GM10847 (cell line): ENCODE results near the gene EXOC3L4.

Experiments
- POLR2A ChIP-seq: IDR thresholded peaks from 2 replicates; pipeline ENCODE4 v1.6.1; 2011; ENCODE audit not compliant: insufficient read length; ENCODE audit errors: extremely low read depth

EXOC3L4 gene

GRCh38 chr14:103155010-103155409 is 60.5 kb downstream of the EXOC3L4 start:
- no peak for TF ChIP-seq POLR2A

- no peak for TF ChIP-seq POLR2A
These were observed 61.4 kb downstream of the EXOC3L4 start for GRCh38 chr14:103155826-103156394.

- TF ChIP-seq POLR2A, result no peak
These were observed 62.3 kb downstream of the EXOC3L4 start for GRCh38 chr14:103156651-103157378.

- TF ChIP-seq POLR2A, result no peak
These were observed 63.4 kb downstream of the EXOC3L4 start for GRCh38 chr14:103157969-103158368.

- TF ChIP-seq POLR2A, result no peak
These were observed 64.2 kb downstream of the EXOC3L4 start for GRCh38 chr14:103158688-103159087.
